GM19372 (cell line): ENCODE data around the gene CORO1C.
"Not testable (repeated sequence)": the region's sequence is repeated elsewhere in the genome, so short reads cannot be mapped to it uniquely, and the experiment has no call there.

Experiments
- ATAC-seq: cut with Tn5 transposase; IDR thresholded peaks from one replicate; pipeline ENCODE4 v1.9.1; 2021; ENCODE audit warnings: mild to moderate bottlenecking, low read depth, moderate library complexity; ENCODE audit not compliant: unreplicated experiment

Gene CORO1C

GRCh38 chr12:108731105-108731865 lies at the start of gene CORO1C:
TSS of gene CORO1C (minus strand) at chr12:108731518. CDS start at chr12:108701318, 30,200 bp downstream.
- ATAC-seq = peak; percentile 71

- ATAC-seq = no peak
Observed at GRCh38 chr12:108779998-108780688, 48.8 kb upstream of the CORO1C start.

GRCh38 chr12:108778053-108778452 lies 46.7 kb upstream of the CORO1C start:
- no peak for ATAC-seq

DNA sequence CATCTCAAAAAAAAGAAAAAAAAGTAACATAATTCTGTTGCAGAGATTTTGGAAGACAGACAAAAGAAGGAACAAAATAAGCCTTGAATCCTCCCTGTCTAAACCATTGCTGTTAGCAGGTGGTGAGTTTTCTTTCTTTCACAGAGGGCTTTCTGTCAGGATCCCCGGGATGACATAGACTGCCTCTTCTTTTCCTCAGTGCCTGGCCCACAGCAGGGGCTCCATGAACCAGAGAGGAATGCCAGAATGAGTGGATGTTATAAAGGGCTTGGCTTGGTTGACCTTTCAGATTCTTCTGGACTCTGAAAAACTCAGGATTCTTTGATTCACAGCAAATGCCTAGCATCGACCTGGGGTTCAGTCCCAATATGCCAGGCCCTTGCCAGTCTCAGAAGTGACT lies 45.8 kb upstream of the CORO1C start:
- ATAC-seq = no peak

GRCh38 chr12:108773798-108774788 lies 42.8 kb upstream of the CORO1C start:
- no peak for ATAC-seq

- ATAC-seq = no peak
Observed at GRCh38 chr12:108772891-108773797, 41.8 kb upstream of the CORO1C start.

DNA sequence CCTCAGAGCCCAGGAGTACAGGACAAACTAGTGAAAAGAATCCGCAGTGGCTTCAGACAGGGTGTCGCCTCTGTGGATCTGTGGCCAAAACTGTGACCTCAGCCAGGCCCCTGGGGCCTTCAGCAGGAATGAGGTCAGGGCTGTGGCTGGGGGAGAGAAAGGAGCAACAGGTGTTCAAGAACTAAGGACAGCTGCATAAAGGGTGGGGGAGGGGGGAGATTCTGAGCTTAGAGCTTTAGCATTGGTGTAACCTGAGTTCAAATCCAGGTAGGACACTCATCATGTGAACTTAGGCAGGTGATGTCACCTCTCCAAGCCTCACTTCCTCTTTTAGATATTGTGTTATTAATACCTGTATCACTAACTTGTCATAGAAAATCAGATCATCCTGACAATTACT lies 40.9 kb upstream of the CORO1C start:
- no peak for ATAC-seq

- not testable (repeated sequence) for ATAC-seq
Observed at GRCh38 chr12:108771835-108772234, 40.5 kb upstream of the CORO1C start.

DNA sequence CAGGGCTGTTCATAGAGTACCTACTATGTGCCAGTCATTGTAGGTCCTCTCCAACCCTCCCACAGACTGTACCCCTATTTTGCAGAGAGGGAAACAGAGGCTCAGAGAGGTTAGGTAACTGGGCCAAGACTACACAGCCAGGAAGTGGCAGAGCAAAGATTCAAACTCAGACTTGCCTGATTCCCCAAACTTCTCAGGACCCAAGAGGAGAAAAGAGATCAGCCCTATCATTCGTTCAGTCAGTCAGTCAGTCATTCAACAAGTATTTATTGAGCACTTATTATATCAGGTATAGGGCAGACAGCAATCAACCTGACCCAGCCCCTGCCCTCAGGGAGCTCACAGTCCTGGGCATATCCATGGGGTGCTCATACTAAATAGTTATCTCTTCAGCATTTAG lies 39.6 kb upstream of the CORO1C start:
- ATAC-seq = no peak

GRCh38 chr12:108770269-108770829 lies 39.0 kb upstream of the CORO1C start:
- no peak for ATAC-seq

DNA sequence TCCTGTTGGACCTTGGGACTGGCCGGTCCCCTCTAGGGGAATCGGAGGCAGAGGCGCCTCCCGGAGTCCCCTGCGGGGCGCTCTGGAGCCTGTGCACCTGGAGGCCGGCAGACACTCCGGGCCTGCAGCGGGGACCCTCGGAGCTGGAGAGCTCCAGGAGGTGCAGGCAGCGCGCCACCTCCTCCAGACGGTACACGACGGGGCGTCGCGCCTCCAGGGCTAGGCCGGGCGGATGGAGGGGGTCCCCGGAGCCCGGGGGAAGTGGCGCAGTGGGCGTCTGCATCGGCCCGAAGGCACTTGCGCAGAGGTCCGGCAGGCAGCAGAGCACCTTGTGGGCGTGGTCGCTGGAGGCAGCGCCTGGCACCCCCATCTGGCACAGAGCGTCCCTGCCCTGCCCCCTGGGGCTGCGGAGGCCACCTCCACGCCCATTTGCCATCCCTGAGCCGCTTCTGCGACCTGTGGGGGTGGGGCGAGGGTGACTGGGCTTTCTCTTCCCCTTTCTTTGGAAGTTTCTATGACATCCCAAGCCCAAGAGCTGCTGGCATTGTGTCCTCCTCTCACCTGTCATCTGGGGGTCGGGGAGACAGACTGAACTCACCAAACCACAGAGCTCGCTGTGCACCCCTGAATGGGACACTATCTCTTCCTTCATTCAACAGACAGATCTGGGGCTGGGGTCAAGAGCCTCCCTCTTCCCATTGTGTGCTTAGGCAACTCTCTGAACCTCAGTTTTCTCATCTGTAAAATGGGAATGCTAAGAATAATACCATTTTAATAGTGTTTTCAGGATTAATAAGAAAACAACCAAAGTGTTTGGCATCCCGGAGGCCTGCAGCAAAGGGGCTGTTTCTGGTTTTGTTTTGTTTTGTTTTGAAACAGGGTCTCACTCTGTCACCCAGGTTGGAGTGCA lies 37.5 kb upstream of the CORO1C start:
- ATAC-seq = no peak

DNA sequence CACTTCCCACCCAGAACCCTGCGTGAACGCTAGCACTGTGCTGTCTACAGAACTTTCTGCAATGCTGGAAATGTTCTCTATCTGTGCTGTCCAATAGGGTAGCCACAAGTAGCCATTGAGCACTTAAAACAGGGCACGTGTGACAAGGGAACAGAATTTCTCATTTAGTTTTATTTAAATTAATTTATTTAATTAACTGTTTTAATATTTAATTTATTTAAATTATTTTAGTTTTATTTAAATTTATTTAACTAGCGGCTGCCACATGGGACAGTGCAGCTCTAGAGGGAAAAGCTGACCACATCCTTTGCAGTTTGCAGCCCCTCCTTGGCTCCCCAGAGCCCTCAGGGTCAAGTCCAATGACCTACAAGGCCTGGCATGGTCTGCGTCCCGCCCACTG lies 35.0 kb upstream of the CORO1C start:
- ATAC-seq = no peak

DNA sequence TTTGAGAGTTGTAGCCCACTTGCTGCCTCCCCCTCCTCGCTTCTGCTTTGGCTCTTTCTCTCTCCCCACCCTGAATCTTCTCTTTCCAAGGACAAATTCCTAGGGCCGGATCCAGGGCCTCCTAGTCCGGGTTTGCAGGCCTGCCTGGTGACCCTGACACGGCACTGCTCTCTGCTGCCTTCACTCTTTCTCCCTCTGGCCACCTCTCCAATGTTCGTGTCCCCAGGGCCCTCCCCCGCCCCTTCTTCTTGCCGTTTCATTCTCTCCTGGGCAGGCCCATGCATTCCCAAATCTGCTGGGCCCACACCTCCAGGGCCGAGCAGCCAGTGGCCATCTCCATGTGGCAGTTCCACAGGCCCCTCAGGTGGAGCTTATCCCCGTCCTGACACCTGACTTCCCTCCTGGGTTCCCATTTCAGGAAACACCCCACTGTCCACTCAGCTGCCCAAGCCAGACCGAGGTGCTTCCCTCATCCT lies 34.0 kb upstream of the CORO1C start:
- no peak for ATAC-seq

GRCh38 chr12:108764540-108765288 lies 33.4 kb upstream of the CORO1C start:
- ATAC-seq = no peak

GRCh38 chr12:108761226-108761625 lies 29.9 kb upstream of the CORO1C start:
- no peak for ATAC-seq

- no peak for ATAC-seq
Observed at GRCh38 chr12:108759924-108760323, 28.6 kb upstream of the CORO1C start.

GRCh38 chr12:108757856-108758255 lies 26.5 kb upstream of the CORO1C start:
- ATAC-seq = no peak

DNA sequence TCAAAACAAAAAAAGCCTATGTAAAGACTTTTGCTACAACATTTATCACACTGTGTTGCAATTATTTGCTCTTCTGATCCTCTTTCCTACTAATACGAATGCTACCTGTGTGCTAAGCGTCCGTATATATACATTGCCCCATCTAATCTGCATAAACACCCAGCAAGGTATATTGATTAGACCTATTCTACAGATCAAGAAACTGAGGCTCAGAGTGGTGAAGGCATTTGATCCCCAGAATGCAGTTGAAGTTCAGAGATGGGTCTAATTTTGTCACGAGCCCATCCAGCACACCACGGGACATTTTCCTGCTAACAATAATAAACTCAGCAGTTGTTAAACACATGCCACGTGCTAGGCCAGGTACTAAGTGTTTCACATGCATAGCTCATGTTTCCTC lies 25.1 kb upstream of the CORO1C start:
- no peak for ATAC-seq
